AG09309 (cell line): Measurements from ENCODE around the gene HDHD5.
A peak's percentile ranks its signal among the peaks of the same experiment; 100 is the strongest.
"Not testable (repeated sequence)": the region's sequence is repeated elsewhere in the genome, so short reads cannot be mapped to it uniquely, and the experiment has no call there.

ENCODE experiments used
- DNase-seq: peaks from one replicate; pipeline ENCODE4 v3.0.0-alpha.2; 2010; ENCODE audit warnings: low read depth
- H3K4me3 ChIP-seq: 2 replicates; pipeline ENCODE4 v1.5.1; 2011; ENCODE audit warnings: mild to moderate bottlenecking, low read depth, low read length, moderate library complexity; ENCODE audit not compliant: control insufficient read depth
- TF ChIP-seq, protein P1 (sequence below): IDR thresholded peaks from 2 replicates; pipeline ENCODE4 v1.5.1; 2011; ENCODE audit warnings: mild to moderate bottlenecking, low read depth, low read length, inconsistent platforms; ENCODE audit not compliant: insufficient read depth, control insufficient read depth; ENCODE audit errors: missing control alignments

HDHD5 gene

DNA sequence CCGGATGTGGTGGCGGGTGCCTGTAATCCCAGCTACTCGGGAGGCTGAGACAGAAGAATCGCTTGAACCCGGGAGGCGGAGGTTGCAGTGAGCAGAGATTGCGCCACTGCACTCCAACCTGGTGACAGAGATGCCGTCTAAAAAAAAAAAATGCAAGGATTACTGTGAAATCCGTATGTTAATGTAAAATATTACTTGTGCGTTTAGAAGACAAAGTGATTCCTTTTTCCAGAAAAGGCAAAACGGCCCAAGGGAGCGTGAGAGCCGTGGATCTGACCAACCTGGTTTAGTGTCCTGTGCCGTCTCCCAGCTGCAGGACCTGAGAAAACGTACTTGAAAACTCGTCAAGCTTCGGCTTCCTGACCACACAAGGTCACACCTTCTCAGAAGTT lies 905 bp downstream of the HDHD5 start:
- DNase-seq = no peak
- peak overlapping the region; percentile 57 for H3K4me3 ChIP-seq
- TF ChIP-seq, protein P1, sequence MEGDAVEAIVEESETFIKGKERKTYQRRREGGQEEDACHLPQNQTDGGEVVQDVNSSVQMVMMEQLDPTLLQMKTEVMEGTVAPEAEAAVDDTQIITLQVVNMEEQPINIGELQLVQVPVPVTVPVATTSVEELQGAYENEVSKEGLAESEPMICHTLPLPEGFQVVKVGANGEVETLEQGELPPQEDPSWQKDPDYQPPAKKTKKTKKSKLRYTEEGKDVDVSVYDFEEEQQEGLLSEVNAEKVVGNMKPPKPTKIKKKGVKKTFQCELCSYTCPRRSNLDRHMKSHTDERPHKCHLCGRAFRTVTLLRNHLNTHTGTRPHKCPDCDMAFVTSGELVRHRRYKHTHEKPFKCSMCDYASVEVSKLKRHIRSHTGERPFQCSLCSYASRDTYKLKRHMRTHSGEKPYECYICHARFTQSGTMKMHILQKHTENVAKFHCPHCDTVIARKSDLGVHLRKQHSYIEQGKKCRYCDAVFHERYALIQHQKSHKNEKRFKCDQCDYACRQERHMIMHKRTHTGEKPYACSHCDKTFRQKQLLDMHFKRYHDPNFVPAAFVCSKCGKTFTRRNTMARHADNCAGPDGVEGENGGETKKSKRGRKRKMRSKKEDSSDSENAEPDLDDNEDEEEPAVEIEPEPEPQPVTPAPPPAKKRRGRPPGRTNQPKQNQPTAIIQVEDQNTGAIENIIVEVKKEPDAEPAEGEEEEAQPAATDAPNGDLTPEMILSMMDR = no peak

DNA sequence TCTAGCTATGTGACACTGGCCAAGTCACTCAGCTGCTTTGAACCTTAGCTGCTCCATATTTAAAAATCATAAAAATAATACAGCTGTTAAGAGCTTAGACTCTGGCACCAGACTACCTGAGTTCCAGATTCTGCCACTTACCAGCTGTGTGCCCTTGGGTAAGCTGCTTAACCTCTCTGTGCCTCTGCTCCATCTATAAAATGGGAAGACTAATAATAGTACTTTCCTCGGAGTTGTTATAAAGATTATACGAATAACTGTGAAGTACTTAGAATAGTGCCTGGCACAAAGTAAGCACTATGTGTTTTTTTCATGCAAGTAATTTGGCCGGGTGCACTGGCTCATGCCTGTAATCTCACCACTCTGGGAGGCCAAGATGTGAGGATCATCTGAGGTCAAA lies 1.4 kb downstream of the HDHD5 start:
- TF ChIP-seq, protein P1 = no peak
- no peak overlapping the region for H3K4me3 ChIP-seq
- no peak for DNase-seq

GRCh38 chr22:17155941-17156340 lies 3.1 kb downstream of the HDHD5 start:
- no peak for DNase-seq
- H3K4me3 ChIP-seq = no peak overlapping the region
- TF ChIP-seq, protein P1 = no peak

DNA sequence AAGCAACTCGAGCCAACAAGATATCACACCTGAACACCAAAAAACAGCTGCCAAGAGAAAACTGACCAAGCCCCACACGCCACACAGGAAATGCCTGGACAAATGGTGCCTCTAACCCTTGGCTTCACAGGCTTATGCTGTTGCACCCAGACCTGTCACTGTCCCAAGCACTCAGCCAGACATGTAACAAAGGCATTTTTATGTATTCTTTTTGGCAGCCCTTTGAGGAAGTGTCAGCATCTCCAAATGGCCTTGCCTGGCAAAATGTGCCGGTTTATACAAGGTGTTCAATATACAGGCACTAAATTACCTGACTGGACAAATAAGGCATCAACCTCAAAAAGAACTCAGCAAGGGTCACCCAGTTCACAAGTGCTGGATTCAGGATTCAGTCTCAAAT lies 6.1 kb downstream of the HDHD5 start:
- DNase-seq = no peak
- TF ChIP-seq, protein P1 = no peak
- H3K4me3 ChIP-seq = no peak overlapping the region

DNA sequence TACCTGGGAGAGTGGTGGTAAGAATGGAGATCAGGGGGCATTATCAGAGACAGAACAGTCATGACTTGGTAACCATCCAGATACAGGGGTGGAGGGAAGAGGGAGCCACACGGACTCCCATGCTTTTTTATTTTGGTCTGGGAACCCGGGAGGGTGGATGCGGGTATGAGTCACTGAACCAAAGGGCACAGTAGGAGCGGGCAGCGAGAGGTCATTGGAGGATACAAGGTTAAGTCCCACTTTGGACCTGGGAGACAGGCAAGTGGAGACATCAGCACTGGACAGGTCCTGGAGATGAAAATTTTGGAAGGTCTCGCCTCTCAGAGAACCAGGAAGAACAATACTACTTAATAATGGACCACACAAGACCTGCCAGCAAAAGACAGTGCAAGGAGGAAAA lies 6.7 kb downstream of the HDHD5 start:
- no peak overlapping the region for H3K4me3 ChIP-seq
- TF ChIP-seq, protein P1 = no peak
- DNase-seq = no peak

DNA sequence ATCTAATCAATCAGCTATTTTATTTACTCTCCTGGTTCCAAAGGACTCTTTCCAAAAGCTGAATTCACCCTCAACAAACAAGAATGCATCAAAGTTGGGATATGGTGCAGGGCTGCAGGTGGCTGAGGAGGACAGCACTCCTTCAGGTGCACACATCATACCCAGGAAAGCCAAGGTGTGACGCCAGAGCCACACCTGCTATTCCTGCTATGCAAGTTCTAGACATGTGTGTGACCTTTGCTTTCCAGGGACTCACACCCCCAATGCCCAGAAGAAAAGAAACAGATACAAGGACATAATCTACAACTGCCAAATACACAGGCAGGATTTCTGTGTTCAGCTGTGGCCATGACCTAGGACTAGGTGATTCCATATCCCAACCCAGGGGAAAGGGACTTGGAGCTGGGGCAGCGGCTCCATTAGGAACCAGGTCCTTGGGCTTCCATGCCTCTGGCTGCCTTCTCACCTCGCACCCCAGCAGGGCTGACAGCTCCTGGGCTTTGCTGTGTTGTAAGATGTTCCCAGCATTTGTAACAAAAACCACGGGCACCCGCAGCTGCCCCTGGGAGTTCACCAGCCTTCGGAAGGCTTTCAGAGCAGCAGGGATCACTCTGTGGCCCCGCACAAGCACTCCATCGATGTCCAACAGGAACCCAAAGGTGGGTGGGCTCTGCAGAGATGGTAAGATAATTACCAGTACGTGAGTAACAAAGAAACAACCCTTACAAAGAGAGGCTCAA lies 9.8 kb downstream of the HDHD5 start:
- no peak for DNase-seq
- no peak overlapping the region for H3K4me3 ChIP-seq
- TF ChIP-seq, protein P1 = no peak

DNA sequence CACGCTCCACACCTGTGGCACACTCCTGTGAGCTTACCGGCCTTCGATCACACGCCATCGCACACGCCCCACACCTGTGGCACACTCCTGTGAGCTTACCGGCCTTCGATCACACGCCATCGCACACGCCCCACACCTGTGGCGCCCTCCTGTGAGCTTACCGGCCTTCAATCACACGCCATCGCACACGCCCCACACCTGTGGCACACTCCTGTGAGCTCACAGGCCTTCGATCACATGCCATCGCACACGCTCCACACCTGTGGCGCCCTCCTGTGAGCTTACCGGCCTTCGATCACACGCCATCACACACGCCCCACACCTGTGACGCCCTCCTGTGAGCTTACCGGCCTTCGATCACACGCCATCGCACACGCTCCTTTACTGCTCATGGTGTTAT lies 11.6 kb downstream of the HDHD5 start:
- not testable (repeated sequence) for H3K4me3 ChIP-seq, DNase-seq
